Measurements from ENCODE around the gene DNTT. TPM values are rescaled to one million over a fixed set of nuclear protein-coding genes. Genes with fewer than 3 reads are reported as not detected.

The DNTT gene
- total and polyA plus RNA-seq, 3 donors from 2014 or later, result 0.31 to 0.94 TPM; not detected in 1

DNA sequence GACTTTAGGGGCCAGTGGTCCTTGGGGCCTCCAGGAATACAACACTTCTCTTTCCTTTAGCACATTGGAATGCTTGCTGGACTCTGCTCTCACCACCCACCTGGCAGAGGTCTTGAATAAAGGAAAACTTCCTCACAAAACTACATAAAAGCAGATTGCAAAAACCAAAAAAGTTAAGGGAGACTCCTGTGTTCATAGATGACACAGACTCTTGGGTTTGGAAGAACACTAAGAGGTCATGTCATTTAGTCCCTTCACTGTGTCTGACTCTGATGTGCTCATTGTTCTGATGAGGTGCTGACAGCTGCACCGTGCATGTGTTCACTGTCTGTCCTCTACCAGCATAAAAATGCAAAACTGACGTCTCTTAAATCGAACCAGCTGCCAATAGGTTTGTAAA is 44.2 kb upstream of the DNTT start:
- TF ChIP-seq, protein P1, sequence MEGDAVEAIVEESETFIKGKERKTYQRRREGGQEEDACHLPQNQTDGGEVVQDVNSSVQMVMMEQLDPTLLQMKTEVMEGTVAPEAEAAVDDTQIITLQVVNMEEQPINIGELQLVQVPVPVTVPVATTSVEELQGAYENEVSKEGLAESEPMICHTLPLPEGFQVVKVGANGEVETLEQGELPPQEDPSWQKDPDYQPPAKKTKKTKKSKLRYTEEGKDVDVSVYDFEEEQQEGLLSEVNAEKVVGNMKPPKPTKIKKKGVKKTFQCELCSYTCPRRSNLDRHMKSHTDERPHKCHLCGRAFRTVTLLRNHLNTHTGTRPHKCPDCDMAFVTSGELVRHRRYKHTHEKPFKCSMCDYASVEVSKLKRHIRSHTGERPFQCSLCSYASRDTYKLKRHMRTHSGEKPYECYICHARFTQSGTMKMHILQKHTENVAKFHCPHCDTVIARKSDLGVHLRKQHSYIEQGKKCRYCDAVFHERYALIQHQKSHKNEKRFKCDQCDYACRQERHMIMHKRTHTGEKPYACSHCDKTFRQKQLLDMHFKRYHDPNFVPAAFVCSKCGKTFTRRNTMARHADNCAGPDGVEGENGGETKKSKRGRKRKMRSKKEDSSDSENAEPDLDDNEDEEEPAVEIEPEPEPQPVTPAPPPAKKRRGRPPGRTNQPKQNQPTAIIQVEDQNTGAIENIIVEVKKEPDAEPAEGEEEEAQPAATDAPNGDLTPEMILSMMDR (IDR thresholded peaks at IDR 0.05), result no peak
- TF ChIP-seq POLR2A (IDR thresholded peaks at IDR 0.05), result no peak
- Histone ChIP-seq H3K27ac (no peak overlapping the region), H3K27me3 (no peaks in the 10 kb centered on the region), H3K4me3 (no peak overlapping the region), H3K36me3 (ENCODE audit: low read depth, missing control alignments) (no peaks in the 10 kb centered on the region), H3K4me1 (no peaks in the 10 kb centered on the region), H3K9me3 (no peaks in the 10 kb centered on the region)
- 79 to 80% methylated on average over 3 of the region's 3 CpGs for WGBS, 2 donors
- DNase-seq, result no peak
- intact Hi-C loops (cut with DNase I; ENCODE audit: low total_unique reads), result no loop called here

DNA sequence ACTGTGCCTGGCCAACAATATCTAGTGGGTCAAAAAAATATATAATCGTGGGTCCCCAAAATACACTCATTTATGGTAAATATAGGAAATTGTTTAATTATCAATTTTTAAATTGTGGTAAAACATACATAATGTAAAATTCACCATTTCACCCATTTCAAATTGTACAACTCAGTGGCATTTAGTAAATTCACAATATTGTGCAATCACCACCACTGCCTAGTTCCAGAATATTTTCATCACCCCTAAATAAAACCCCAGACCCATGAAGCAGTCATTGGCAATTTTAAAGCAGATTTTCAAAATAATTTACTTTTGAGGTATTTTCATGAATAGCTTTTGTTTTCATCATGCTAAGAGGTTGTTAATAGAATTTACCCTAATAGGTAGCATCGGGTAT is 43.1 kb upstream of the DNTT start:
- Histone ChIP-seq H3K4me1 (no peaks in the 10 kb centered on the region), H3K27me3 (no peaks in the 10 kb centered on the region), H3K9me3 (no peaks in the 10 kb centered on the region), H3K36me3 (ENCODE audit: low read depth, missing control alignments) (no peaks in the 10 kb centered on the region), H3K4me3 (no peak overlapping the region), H3K27ac (no peak overlapping the region)
- no peak for DNase-seq
- 91 to 92% methylated on average over 2 of the region's 2 CpGs for WGBS, 2 donors
- TF ChIP-seq, protein P1 (IDR thresholded peaks at IDR 0.05), result no peak
- no peak for TF ChIP-seq POLR2A (IDR thresholded peaks at IDR 0.05)
- intact Hi-C loops (cut with DNase I; ENCODE audit: low total_unique reads), result no loop called here

DNA sequence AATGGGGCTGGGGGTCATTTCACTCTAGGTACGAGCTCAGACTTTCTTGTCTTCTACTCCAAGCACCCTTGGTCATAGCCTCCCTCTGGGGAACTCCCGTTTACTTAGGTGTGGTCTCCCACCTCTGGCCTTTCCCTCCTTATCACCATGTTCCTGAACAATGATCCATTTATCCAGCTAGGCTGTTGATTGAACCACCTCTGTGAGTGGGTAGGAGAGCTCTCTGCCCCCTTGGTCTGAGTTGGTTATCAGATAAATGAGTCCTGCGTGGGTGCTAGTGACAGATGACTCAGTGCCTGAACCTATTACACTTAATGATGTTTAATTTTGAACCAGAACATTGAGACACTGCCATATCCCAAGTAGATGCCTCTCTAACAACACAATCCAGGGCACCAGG is 42.3 kb upstream of the DNTT start:
- H3K4me1 ChIP-seq, result no peaks in the 10 kb centered on the region
- H3K9me3 ChIP-seq, result no peaks in the 10 kb centered on the region
- no peaks in the 10 kb centered on the region for H3K36me3 ChIP-seq (ENCODE audit: low read depth, missing control alignments)
- H3K4me3 ChIP-seq, result no peak overlapping the region
- H3K27ac ChIP-seq, result no peak overlapping the region
- intact Hi-C loops (cut with DNase I; ENCODE audit: low total_unique reads), result no loop called here
- 67 to 72% methylated on average over 3 of the region's 3 CpGs for WGBS, 2 donors
- H3K27me3 ChIP-seq, result no peaks in the 10 kb centered on the region
- no peak for DNase-seq
- TF ChIP-seq, protein P1 (IDR thresholded peaks at IDR 0.05), result no peak
- no peak for TF ChIP-seq POLR2A (IDR thresholded peaks at IDR 0.05)

DNA sequence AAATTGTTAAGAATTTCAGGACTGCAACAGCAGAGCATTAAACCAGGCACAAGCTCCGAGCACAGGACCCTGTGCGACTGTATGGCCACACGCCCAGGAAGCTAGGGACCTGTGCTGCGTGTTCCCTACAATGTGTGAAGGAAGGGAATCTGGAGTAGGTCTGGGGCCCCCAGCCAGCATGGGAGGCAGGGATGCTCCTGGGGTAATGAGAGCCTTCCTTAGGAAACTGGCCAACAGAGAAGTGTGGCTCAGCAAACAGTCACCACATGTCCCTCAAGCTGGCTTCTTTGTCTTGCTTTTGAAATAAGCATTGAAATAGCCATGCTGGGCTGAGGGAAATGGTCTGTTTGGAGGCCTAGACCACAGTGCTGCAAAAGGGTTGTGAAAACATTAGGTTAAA is 41.1 kb upstream of the DNTT start:
- no peaks in the 10 kb centered on the region for H3K4me1 ChIP-seq
- no peak overlapping the region for H3K27ac ChIP-seq
- WGBS, 2 donors, result 76 to 94% methylated on average over 3 to 4 of the region's 4 CpGs
- TF ChIP-seq, protein P1 (IDR thresholded peaks at IDR 0.05), result no peak
- no peak for TF ChIP-seq POLR2A (IDR thresholded peaks at IDR 0.05)
- intact Hi-C loops (cut with DNase I; ENCODE audit: low total_unique reads), result no loop called here
- no peak for DNase-seq
- no peaks in the 10 kb centered on the region for H3K36me3 ChIP-seq (ENCODE audit: low read depth, missing control alignments)
- no peaks in the 10 kb centered on the region for H3K9me3 ChIP-seq
- no peak overlapping the region for H3K4me3 ChIP-seq
- H3K27me3 ChIP-seq, result no peaks in the 10 kb centered on the region

DNA sequence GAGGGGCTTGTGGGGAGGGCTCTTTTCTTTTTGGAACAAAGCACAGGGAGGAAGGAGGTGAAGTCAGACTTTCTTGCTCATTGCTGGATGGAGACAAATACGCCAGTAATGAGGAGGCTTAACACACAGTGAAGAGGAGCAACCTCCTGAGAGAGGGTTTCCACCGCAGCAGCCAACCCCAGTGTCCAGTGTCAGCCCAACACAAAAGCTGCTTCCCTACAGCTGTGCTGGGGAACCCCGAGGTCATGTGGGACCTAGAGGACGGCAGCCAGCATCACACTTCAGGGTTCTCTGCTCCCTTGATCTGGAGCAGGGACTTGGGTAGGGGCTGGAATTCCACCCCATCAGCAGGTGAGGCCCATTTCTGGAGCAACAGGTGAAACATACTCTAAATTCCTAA is 40.6 kb upstream of the DNTT start:
- 79 to 86% methylated on average over 4 of the region's 4 CpGs for WGBS, 2 donors
- no peak for DNase-seq
- Histone ChIP-seq H3K27ac (no peak overlapping the region), H3K9me3 (no peaks in the 10 kb centered on the region), H3K27me3 (no peaks in the 10 kb centered on the region), H3K4me3 (no peak overlapping the region), H3K36me3 (ENCODE audit: low read depth, missing control alignments) (no peaks in the 10 kb centered on the region), H3K4me1 (no peaks in the 10 kb centered on the region)
- intact Hi-C loops (cut with DNase I; ENCODE audit: low total_unique reads), result no loop called here
- TF ChIP-seq POLR2A (IDR thresholded peaks at IDR 0.05), result no peak
- TF ChIP-seq, protein P1 (IDR thresholded peaks at IDR 0.05), result no peak

All from testis (tissue), 3 donors.